ENCODE data around the gene FGF14.

FGF14 gene

DNA sequence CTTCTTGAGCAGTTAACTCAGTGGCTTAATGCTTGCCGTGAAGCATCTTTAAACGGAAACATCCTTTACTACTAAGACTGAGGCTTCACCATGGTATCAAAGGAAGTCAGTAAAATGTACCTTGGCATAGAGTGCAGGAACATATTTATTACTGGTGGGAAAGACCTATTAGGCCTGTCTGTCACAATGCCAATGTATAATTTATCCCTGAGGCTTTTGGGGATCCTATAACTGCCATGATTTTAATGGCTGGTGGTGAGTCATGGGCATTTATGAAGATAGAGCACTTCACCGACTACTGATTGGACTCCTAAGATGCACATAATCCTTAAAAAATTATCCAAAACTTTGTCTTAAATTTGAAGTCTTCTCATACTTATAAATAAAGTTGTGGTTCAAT, 79.6 kb downstream of the FGF14 start:
- no peaks in the 10 kb centered on the region for H3K27me3 ChIP-seq (replicated peaks; ENCODE audit: control insufficient read depth, insufficient read depth, low read length)
- no peak for TF ChIP-seq CTCF (IDR thresholded peaks at IDR 0.05; ENCODE audit: insufficient read depth, low read length, poor library complexity, severe bottlenecking)
- no peak overlapping the region for H3K4me3 ChIP-seq (replicated peaks; ENCODE audit: low read depth, low read length)
- DNase-seq (ENCODE audit: extremely low read depth, insufficient read length) = no peak
- no peaks in the 10 kb centered on the region for H3K36me3 ChIP-seq (ENCODE audit: control insufficient read depth, insufficient read depth, low read length)

GRCh38 chr13:102318233-102318632, 83.6 kb downstream of the FGF14 start:
- no peak for TF ChIP-seq CTCF (IDR thresholded peaks at IDR 0.05; ENCODE audit: insufficient read depth, low read length, poor library complexity, severe bottlenecking)
- no peaks in the 10 kb centered on the region for H3K36me3 ChIP-seq (ENCODE audit: control insufficient read depth, insufficient read depth, low read length)
- no peaks in the 10 kb centered on the region for H3K27me3 ChIP-seq (replicated peaks; ENCODE audit: control insufficient read depth, insufficient read depth, low read length)
- no peak for DNase-seq (ENCODE audit: extremely low read depth, insufficient read length)
- H3K4me3 ChIP-seq (replicated peaks; ENCODE audit: low read depth, low read length) = no peak overlapping the region

- H3K4me3 ChIP-seq (replicated peaks; ENCODE audit: low read depth, low read length) = no peak overlapping the region
- H3K27me3 ChIP-seq (replicated peaks; ENCODE audit: control insufficient read depth, insufficient read depth, low read length) = no peaks in the 10 kb centered on the region
- no peak for TF ChIP-seq CTCF (IDR thresholded peaks at IDR 0.05; ENCODE audit: insufficient read depth, low read length, poor library complexity, severe bottlenecking)
- no peaks in the 10 kb centered on the region for H3K36me3 ChIP-seq (ENCODE audit: control insufficient read depth, insufficient read depth, low read length)
- no peak for DNase-seq (ENCODE audit: extremely low read depth, insufficient read length)
Observed at GRCh38 chr13:102317593-102317992, 84.3 kb downstream of the FGF14 start.

GRCh38 chr13:102316732-102317131, 85.1 kb downstream of the FGF14 start:
- DNase-seq (ENCODE audit: extremely low read depth, insufficient read length) = no peak
- Histone ChIP-seq H3K4me3 (replicated peaks; ENCODE audit: low read depth, low read length) (no peak overlapping the region), H3K27me3 (replicated peaks; ENCODE audit: control insufficient read depth, insufficient read depth, low read length) (no peaks in the 10 kb centered on the region), H3K36me3 (ENCODE audit: control insufficient read depth, insufficient read depth, low read length) (no peaks in the 10 kb centered on the region)
- no peak for TF ChIP-seq CTCF (IDR thresholded peaks at IDR 0.05; ENCODE audit: insufficient read depth, low read length, poor library complexity, severe bottlenecking)

- Histone ChIP-seq H3K36me3 (ENCODE audit: control insufficient read depth, insufficient read depth, low read length) (no peaks in the 10 kb centered on the region), H3K27me3 (replicated peaks; ENCODE audit: control insufficient read depth, insufficient read depth, low read length) (no peaks in the 10 kb centered on the region), H3K4me3 (replicated peaks; ENCODE audit: low read depth, low read length) (no peak overlapping the region)
- DNase-seq (ENCODE audit: extremely low read depth, insufficient read length) = no peak
- TF ChIP-seq CTCF (IDR thresholded peaks at IDR 0.05; ENCODE audit: insufficient read depth, low read length, poor library complexity, severe bottlenecking) = no peak
Observed at GRCh38 chr13:102312841-102313240, 89.0 kb downstream of the FGF14 start.

DNA sequence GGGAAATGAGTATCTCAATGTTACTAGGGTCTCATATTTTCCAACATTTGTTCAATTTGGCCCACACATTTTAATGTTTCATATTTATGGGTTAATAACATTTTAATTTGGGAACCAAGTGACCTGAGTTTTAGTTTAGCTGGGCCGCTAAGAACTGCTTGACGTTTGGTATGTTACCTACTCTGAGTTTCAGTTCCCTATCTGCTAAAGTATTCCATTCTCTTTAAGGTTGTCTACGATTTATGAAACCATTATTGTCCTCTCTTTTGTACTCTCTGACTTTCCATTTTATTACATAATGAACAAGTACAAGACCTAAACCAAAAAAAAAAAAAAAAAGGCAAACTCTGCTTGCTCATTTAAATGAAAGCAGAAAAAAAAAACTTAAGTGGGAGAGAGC, 89.9 kb downstream of the FGF14 start:
- Histone ChIP-seq H3K4me3 (replicated peaks; ENCODE audit: low read depth, low read length) (no peak overlapping the region), H3K27me3 (replicated peaks; ENCODE audit: control insufficient read depth, insufficient read depth, low read length) (0 out of 2 replicates have a peak, but pooled peaks cover 1% of the 10 kb centered on the region), H3K36me3 (ENCODE audit: control insufficient read depth, insufficient read depth, low read length) (no peaks in the 10 kb centered on the region)
- no peak for TF ChIP-seq CTCF (IDR thresholded peaks at IDR 0.05; ENCODE audit: insufficient read depth, low read length, poor library complexity, severe bottlenecking)
- peak; percentile 35 for DNase-seq (ENCODE audit: extremely low read depth, insufficient read length)
